AG09319 (cell line): Measurements from ENCODE around the gene DOHH.

Experiments
- DNase-seq: peaks from one replicate; pipeline ENCODE4 v3.0.0-alpha.2; 2010; ENCODE audit warnings: low read depth; ENCODE audit errors: extremely low read depth
- CTCF ChIP-seq: IDR thresholded peaks from 2 replicates; pipeline ENCODE4 v1.5.1; 2011; ENCODE audit warnings: low read depth, mild to moderate bottlenecking, inconsistent platforms, low read length, moderate library complexity

DOHH gene

DNA sequence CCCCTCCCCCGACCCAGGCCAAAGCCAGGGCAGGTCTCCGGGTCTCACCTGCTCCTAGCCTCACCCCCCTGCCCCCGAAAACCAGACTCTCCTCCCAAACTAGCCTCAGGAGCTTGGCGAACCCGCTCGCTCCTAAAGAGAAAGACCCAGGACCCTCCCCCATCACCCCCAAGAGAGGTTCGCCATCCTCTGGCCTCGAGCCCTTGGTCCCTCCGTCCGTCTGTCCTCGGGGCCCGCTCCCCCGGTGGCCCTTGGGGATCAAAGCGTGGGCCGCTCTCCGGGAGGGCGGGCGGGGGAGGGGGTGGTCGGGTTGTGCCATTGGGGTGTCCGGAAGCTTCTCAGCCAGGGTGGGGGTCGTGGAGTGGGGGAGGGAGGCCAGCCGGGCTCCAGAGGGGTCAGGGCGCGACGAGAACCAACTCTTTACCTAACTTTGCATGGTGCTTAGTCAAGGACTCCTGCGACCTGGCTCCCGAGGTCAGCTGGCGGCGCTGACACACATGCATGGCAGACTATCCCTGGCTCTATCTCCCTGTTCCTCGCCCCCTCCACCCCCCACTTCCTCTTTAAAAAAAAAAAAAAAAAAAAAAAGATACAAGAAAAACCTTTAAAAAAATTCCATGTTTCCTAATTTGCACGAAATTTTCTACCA lies 35.8 kb downstream of the DOHH start:
- no peak for DNase-seq
- TF ChIP-seq CTCF: no peak

- TF ChIP-seq CTCF: no peak
These were observed 36.5 kb downstream of the DOHH start for GRCh38 chr19:3463714-3464586.

DNA sequence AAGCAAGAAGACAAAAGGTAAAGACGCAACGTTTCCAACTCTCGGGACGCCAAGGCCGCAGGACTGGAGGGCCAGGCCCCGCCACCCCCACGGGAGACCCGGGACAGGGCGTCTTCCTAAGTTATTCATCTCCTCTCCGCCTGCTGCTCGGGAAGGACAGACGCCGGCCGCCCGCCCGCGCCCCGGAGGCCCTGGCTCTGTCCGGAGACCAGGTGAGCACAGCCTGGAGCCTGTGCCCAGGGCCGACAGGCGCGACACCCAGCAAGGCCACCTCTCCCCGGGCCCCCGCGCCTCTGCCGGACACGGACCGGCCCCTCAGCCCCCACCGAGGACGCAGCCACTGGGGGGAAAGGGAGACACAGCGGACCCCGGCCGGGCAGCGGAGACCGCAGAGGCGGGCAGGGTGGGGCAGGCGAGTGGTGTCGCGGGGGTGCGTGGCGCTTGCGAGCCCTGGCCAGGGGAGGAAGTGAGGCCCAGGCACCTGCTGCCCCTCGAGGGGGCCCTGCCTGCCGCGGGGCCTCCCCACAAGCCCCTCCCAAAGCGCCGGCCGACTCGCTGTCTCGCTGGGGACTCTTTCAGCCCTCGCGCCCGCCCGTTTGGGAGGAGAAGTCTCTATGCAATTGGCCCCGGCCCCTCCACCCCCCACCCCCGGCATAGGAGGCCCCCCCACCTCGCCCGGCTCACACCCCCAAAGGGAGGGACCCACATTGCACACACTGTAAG lies 37.3 kb downstream of the DOHH start:
- no peak for DNase-seq
- no peak for TF ChIP-seq CTCF

More at GRCh38 chr19:3463714-3464586, 36.5 kb downstream of the DOHH start:
- DNase-seq: no peak

- TF ChIP-seq CTCF: no peak
- DNase-seq: no peak
These were observed 40.4 kb downstream of the DOHH start for GRCh38 chr19:3459965-3460582.

DNA sequence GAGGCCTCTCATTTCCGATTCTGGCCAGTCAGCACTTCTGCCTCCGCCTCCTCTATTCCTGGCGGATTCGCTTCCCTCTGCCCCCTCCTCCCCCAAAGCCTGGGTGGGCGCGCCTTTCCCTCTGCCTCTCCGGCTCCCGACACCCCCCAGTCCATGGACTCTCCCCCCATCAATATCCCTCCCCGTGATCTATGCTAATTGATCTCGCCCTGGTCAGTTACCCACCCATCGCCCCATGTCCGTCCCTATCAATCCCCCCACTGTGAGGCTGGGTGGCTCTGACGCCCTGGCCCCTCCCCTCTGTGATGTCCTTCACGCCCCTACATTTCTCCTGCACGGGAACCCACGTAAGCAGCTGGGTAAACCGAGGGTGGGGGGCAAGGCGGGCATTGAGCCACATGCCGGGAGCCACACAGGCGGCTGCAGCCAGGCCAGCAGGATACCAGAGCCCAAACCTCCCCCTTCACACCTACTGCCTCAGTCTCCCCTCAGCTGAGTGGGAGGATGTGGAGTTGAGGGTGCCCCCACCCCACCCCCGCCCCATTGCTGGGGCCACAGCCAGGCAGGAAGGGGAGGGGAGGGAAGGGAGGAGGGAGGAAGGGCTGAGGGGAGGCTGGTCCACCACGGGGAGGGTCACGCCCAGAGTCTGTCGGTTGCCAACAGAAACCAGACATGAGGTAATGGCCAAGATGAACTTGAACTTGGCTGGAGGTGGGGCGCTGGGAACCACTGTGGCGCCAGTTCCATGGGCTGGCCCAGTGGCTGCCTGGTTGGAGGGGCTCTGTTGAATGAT lies 41.2 kb downstream of the DOHH start:
- peak; percentile 69 for DNase-seq
- TF ChIP-seq CTCF: no peak

GRCh38 chr19:3458229-3459088 lies 42.0 kb downstream of the DOHH start:
- DNase-seq: no peak
- TF ChIP-seq CTCF: no peak
